Thoracic aorta (tissue), 2 donors: Measurements from ENCODE around the gene GPC3. TPM values are rescaled to one million over a fixed set of nuclear protein-coding genes. Genes with fewer than 3 reads are reported as not detected.

Experiments
- ATAC-seq: fragments of 150-250 bp; one replicate; pipeline ENCODE4 v1.8.0; 2017; ENCODE audit warnings: low read depth; ENCODE audit not compliant: insufficient number of reproducible peaks, low FRiP score
- DNase-seq: peaks from one replicate; pipeline ENCODE4 v3.0.0-alpha.2; 2020; ENCODE audit warnings: low spot score
- H3K27ac ChIP-seq, 2 donors: fragments of 200-600 bp; sonication (generic); 1 replicate in 1 of 2; 2 replicates in 1 of 2; pipeline ENCODE4 v1.5.1; 2016; ENCODE audit warnings: mild to moderate bottlenecking in 2 of 2, moderate library complexity in 2 of 2
- H3K27me3 ChIP-seq: fragments of 200-600 bp; sonication (generic); replicated peaks from 2 replicates; pipeline ENCODE4 v1.6.0; 2016; ENCODE audit warnings: mild to moderate bottlenecking; ENCODE audit not compliant: insufficient read depth
- H3K36me3 ChIP-seq: fragments of 200-600 bp; sonication (generic); one replicate; pipeline ENCODE4 v1.5.1; 2016
- H3K4me1 ChIP-seq, 2 donors: fragments of 200-600 bp; sonication (generic); 1 replicate in 1 of 2; 2 replicates in 1 of 2; pipeline versions ENCODE4 v1.5.1 to v1.6.0; 2016; ENCODE audit warnings: low read depth in 2 of 2, mild to moderate bottlenecking in 1 of 2; ENCODE audit not compliant: control insufficient read depth in 1 of 2
- H3K4me3 ChIP-seq: fragments of 200-600 bp; sonication (generic); 2 replicates; pipeline ENCODE4 v1.5.1; 2016; ENCODE audit warnings: mild to moderate bottlenecking
- H3K9me3 ChIP-seq: fragments of 200-600 bp; sonication (generic); 2 replicates; pipeline ENCODE4 v1.5.1; 2016
- total RNA-seq, 2 donors: library from RNA; depleted of rRNA; stranded (reverse); fragments of >200 nt; gene quantifications; one replicate each; pipeline versions ENCODE4 v1.1.0 to v1.2.3, GENCODE V29; 2016
- TF ChIP-seq, protein P1 (sequence below): fragments of 200-600 bp; sonication (generic); IDR thresholded peaks from one replicate; pipeline ENCODE4 v1.5.1; 2019; ENCODE audit warnings: antibody characterized with exemption

GPC3 gene
- total RNA-seq, 2 donors from 2014 or later: 2.6 to 5.6 TPM

DNA sequence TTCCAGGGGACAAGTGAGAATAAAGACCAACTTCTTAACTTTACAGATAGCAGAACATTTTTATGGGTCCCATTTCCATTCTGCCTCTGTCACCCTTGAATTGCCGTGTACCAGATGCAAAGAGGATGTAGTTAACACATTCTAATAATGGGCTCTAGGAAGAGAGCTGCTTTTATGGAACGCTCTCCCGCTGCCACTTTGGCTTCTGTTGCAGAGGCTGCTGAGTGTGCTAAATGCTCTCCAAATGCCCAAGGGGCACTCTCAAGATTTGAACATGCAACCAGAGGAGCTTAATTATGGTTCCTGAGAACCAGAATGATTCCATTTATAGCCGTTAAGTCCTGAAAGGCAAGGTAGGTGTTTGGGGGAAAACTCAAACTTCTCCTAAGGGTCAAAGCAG, 28.1 kb upstream of the GPC3 start:
- no peaks in the 10 kb centered on the region for H3K4me1 ChIP-seq
- ATAC-seq (no peak), DNase-seq (no peak)
- no peaks in the 10 kb centered on the region for H3K9me3 ChIP-seq
- H3K27me3 ChIP-seq: no peaks in the 10 kb centered on the region
- TF ChIP-seq, protein P1, sequence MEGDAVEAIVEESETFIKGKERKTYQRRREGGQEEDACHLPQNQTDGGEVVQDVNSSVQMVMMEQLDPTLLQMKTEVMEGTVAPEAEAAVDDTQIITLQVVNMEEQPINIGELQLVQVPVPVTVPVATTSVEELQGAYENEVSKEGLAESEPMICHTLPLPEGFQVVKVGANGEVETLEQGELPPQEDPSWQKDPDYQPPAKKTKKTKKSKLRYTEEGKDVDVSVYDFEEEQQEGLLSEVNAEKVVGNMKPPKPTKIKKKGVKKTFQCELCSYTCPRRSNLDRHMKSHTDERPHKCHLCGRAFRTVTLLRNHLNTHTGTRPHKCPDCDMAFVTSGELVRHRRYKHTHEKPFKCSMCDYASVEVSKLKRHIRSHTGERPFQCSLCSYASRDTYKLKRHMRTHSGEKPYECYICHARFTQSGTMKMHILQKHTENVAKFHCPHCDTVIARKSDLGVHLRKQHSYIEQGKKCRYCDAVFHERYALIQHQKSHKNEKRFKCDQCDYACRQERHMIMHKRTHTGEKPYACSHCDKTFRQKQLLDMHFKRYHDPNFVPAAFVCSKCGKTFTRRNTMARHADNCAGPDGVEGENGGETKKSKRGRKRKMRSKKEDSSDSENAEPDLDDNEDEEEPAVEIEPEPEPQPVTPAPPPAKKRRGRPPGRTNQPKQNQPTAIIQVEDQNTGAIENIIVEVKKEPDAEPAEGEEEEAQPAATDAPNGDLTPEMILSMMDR: no peak
- no peaks in the 10 kb centered on the region for H3K36me3 ChIP-seq
- no peak overlapping the region for H3K27ac ChIP-seq
- no peak overlapping the region for H3K4me3 ChIP-seq

DNA sequence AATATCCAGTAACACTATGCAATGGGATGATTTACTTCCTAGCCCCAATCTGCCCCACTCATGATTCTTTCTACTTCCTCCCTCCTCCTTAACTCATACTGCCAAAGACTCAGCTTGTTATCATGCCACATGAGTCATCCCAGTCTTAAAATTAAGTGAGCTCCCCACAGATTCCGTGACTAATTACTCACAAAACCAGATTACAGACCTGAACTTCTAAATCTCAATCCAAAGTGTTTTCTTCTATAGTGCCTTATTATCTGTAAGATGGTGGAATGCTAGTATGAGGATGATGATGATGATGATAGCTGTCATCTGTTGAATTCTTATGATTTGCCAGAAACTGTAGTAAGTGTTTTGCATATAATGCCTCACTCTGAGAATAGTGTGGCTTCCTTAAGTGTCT, 27.7 kb upstream of the GPC3 start:
- no peaks in the 10 kb centered on the region for H3K9me3 ChIP-seq
- DNase-seq (no peak), ATAC-seq (no peak)
- TF ChIP-seq, protein P1: no peak
- H3K36me3 ChIP-seq: no peaks in the 10 kb centered on the region
- no peak overlapping the region for H3K4me3 ChIP-seq
- no peaks in the 10 kb centered on the region for H3K27me3 ChIP-seq
- no peaks in the 10 kb centered on the region for H3K4me1 ChIP-seq
- H3K27ac ChIP-seq: no peak overlapping the region

DNA sequence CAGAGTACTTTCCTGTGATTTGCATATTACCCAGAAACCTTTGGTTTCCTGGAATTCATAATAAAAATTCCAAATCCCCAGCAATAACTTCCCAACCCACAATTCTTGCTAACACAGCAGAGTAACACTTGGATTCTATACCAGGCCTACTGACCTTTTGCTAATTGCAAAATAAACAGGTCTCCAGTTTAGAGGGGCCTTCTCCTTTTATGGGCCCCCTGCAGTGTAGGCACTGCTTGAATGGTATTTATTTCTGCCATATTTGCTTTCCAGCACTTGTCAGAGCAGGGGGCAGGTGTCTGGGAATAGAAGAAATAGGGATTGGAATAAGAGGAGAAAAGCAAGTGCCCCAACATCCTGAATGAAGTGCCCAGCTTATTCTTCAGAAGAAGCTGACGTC, 25.3 kb upstream of the GPC3 start:
- Histone ChIP-seq H3K4me3 (no peak overlapping the region), H3K27me3 (no peaks in the 10 kb centered on the region), H3K9me3 (no peaks in the 10 kb centered on the region), H3K36me3 (no peaks in the 10 kb centered on the region), H3K27ac (no peak overlapping the region), H3K4me1 (no peaks in the 10 kb centered on the region)
- no peak for DNase-seq
- TF ChIP-seq, protein P1: no peak
- ATAC-seq: no peak

- Histone ChIP-seq H3K36me3 (no peaks in the 10 kb centered on the region), H3K9me3 (no peaks in the 10 kb centered on the region), H3K27me3 (no peaks in the 10 kb centered on the region), H3K4me1 (no peaks in the 10 kb centered on the region), H3K4me3 (no peak overlapping the region), H3K27ac (no peak overlapping the region)
- ATAC-seq: no peak
- no peak for DNase-seq
- TF ChIP-seq, protein P1: no peak
Measured at GRCh38 chrX:134007716-134008115, 22.3 kb upstream of the GPC3 start.

DNA sequence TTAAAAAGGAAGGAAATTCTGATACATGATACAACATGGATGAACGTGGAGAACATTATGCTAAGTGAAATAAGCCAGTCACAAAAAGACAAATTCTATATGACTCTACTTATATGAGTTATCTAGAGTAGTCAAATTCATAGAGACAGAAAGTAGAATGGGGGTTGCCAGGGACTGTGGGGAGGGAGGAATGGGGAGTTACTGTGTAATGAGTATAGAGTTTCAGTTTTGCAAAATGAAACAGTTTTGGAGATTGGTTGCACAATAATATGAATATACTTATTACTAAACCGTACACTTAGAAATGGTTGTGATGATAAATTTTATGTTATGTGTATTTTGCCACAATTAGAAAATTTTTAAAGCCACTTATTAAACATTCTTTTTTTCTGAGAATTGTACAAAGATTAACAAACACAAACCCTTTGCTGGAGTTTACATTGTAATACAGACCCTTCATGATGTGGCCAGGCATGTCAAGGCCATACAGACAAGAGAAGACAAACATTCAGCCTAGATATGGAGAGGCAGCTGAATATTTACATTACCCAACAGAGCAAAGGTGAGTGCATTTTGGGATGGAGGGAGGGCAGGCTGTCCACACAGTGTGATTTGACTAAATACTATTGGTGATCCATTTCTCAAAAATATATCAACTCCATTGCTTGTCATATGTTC, 21.2 kb upstream of the GPC3 start:
- no peak overlapping the region for H3K27ac ChIP-seq
- H3K9me3 ChIP-seq: no peaks in the 10 kb centered on the region
- H3K27me3 ChIP-seq: no peaks in the 10 kb centered on the region
- ATAC-seq: no peak
- no peaks in the 10 kb centered on the region for H3K36me3 ChIP-seq
- TF ChIP-seq, protein P1: no peak
- no peak overlapping the region for H3K4me3 ChIP-seq
- H3K4me1 ChIP-seq: no peaks in the 10 kb centered on the region
- DNase-seq: no peak
